Aorta (tissue), 5 donors: ENCODE data around the gene TBL1X. TPM values are rescaled to one million over a fixed set of nuclear protein-coding genes. Genes with fewer than 3 reads are reported as not detected.

Source experiments
- ATAC-seq: fragments of 200-7000 bp; cut with Tn5 transposase; one replicate; pipeline ENCODE4 v1.9.1; 2022; ENCODE audit warnings: moderate library complexity; ENCODE audit not compliant: low FRiP score
- DNase-seq, 2 donors: peaks; one replicate each; pipeline ENCODE4 v3.0.0-alpha.2; 2020
- H3K27ac ChIP-seq, 2 donors: one replicate each; pipeline ENCODE4 v1.5.1; 2013; ENCODE audit warnings: low read length in 2 of 2, mild to moderate bottlenecking in 2 of 2, moderate library complexity in 2 of 2, control low read depth in 1 of 2, inconsistent platforms in 1 of 2, low read depth in 1 of 2
- H3K27me3 ChIP-seq, 2 donors: one replicate each; pipeline ENCODE4 v1.6.1; 2013; ENCODE audit warnings: control low read depth in 1 of 2, low read length in 1 of 2, mild to moderate bottlenecking in 1 of 2, moderate library complexity in 1 of 2; ENCODE audit not compliant: insufficient read depth in 2 of 2, control insufficient read depth in 1 of 2
- H3K36me3 ChIP-seq, 2 donors: one replicate each; pipeline ENCODE4 v1.6.1; 2013; ENCODE audit warnings: control low read depth in 1 of 2, low read length in 1 of 2, mild to moderate bottlenecking in 1 of 2; ENCODE audit not compliant: insufficient read depth in 2 of 2, control insufficient read depth in 1 of 2
- H3K4me1 ChIP-seq, 2 donors: one replicate each; pipeline ENCODE4 v1.6.1; 2013; ENCODE audit warnings: low read length in 2 of 2, control low read depth in 1 of 2, mild to moderate bottlenecking in 1 of 2, moderate library complexity in 1 of 2; ENCODE audit not compliant: insufficient read depth in 2 of 2, control insufficient read depth in 1 of 2
- H3K4me3 ChIP-seq, 2 donors: one replicate each; pipeline ENCODE4 v1.5.1; 2013; ENCODE audit warnings: low read length in 2 of 2, control low read depth in 1 of 2, mild to moderate bottlenecking in 1 of 2
- H3K9me3 ChIP-seq: one replicate; pipeline ENCODE4 v1.6.1; 2013; ENCODE audit warnings: mild to moderate bottlenecking, low read length; ENCODE audit not compliant: control insufficient read depth
- WGBS, 2 donors: extraction: QIAGEN DNeasy Blood & Tissue Kit; methylation state at CpG; one replicate each; pipeline ENCODE4 v1.1.7; 2013; 5-methylcytosine and 5-hydroxymethylcytosine counted together
- intact Hi-C, 2 donors: fragments of 100-400 bp; cut with DNase I; formaldehyde crosslinking; loops; one replicate each; pipeline versions ENCODE4 v1.14.2 to v1.15.0; 2022
- polyA plus RNA-seq, 2 donors: library from polyadenylated mRNA; stranded (reverse); fragments of 200-250 nt; gene quantifications; one replicate each; pipeline ENCODE4 v1.2.3, GENCODE V29; 2013
- total RNA-seq, 2 donors: library from RNA; stranded (reverse); fragmentation: NEBNext Ultra II Directional; extraction: Animal tissue kit (Norgen Biotek cat#: 25700); gene quantifications; one replicate each; pipeline ENCODE4 v1.2.1, GENCODE V29; 2021
- donor health status: healthy with polysubstance abuse.
- donor health status: Bipolar disorder and iron deficiency.
- donor health status: DM: no; HTN: no; CAD: no.
- donor health status: DM: no; HTN: no; CAD: no.
- donor health status: DM: yes; HTN: yes; CAD: no.

Gene TBL1X
- total and polyA plus RNA-seq, 4 donors = 8.9 to 81.2 (median 27.5) TPM

DNA sequence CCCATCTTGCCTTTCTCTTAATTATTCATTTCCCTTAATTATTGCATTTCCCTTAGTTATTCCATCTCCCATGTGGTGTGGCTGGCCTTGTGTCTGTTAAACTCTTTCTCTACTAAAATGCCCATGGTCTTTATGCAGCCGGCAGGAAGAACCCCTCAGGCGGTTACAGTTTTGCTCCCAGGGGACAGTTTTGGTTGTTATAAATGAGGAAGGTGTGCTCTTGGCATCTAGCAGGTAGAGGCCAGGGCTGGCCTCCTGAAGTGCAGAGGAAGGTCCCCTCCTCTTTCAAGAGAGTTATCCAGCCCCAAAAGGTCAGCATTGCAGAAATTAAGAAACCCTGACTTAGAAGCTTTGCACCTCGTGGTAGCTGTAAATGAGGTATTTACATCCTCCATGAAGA lies 18.0 kb downstream of the TBL1X start:
- no peaks in the 10 kb centered on the region for H3K27me3 ChIP-seq
- H3K9me3 ChIP-seq = no peaks in the 10 kb centered on the region
- DNase-seq (no peak), ATAC-seq (no peak)
- no peaks in the 10 kb centered on the region for H3K36me3 ChIP-seq
- WGBS, 2 donors = 61 to 63% methylated on average over 3 of the region's 3 CpGs
- H3K27ac ChIP-seq = no peak overlapping the region
- H3K4me1 ChIP-seq = peaks cover 0 to 3% of the 10 kb centered on the region in 2 donors
- no peak overlapping the region for H3K4me3 ChIP-seq
- intact Hi-C loops = no loop called here

- no peaks in the 10 kb centered on the region for H3K27me3 ChIP-seq
- ATAC-seq = no peak
- no peak overlapping the region for H3K4me3 ChIP-seq
- H3K9me3 ChIP-seq = no peaks in the 10 kb centered on the region
- intact Hi-C loops = no loop called here
- 71 to 85% methylated on average over 6 of the region's 6 CpGs for WGBS, 2 donors
- H3K27ac ChIP-seq = no peak overlapping the region
- DNase-seq = no peak
- H3K36me3 ChIP-seq = no peaks in the 10 kb centered on the region
- H3K4me1 ChIP-seq = peaks cover 0 to 3% of the 10 kb centered on the region in 2 donors
Observed at GRCh38 chrX:9483376-9483775, 18.5 kb downstream of the TBL1X start.

DNA sequence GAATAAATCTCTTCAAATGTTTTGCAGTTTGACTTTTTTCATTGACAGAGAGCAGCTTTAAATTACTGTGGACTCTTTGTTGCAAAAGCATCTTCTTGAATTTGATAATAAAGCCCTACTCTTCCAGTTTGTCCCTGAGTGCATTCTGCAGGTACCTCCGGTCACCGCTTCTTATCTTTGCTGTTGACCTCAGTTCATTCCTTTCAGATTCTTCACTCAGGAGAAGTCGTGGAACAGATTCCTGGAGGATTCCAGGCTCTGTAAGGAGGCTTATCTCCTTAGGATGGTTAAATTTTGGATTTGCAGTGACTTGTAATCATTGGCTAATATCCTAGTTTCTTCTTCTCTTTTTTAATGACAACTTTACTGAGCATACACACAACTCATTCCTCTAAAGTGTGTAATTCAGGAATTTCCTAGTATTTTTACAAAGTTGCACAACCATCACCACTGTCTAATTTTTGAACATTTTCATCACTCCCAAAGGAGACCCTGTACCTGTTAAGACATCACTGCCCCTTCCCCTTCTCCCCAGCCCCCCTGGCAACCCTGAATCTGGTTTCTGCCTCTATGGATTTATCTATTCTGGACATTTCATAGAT lies 22.0 kb downstream of the TBL1X start:
- no peaks in the 10 kb centered on the region for H3K9me3 ChIP-seq
- no peak overlapping the region for H3K4me3 ChIP-seq
- H3K36me3 ChIP-seq = no peaks in the 10 kb centered on the region
- no peak overlapping the region for H3K27ac ChIP-seq
- no peaks in the 10 kb centered on the region for H3K27me3 ChIP-seq
- whole genome bisulfite sequencing, 2 donors = 60 to 69% methylated on average over 3 of the region's 3 CpGs
- no peak for DNase-seq
- intact Hi-C loops = no loop called here
- peaks cover 0 to 2% of the 10 kb centered on the region in 2 donors for H3K4me1 ChIP-seq
- no peak for ATAC-seq

GRCh38 chrX:9488586-9488985 lies 23.7 kb downstream of the TBL1X start:
- 69 to 73% methylated on average over 4 of the region's 4 CpGs for WGBS, 2 donors
- no peaks in the 10 kb centered on the region for H3K27me3 ChIP-seq
- intact Hi-C loops = no loop called here

DNA sequence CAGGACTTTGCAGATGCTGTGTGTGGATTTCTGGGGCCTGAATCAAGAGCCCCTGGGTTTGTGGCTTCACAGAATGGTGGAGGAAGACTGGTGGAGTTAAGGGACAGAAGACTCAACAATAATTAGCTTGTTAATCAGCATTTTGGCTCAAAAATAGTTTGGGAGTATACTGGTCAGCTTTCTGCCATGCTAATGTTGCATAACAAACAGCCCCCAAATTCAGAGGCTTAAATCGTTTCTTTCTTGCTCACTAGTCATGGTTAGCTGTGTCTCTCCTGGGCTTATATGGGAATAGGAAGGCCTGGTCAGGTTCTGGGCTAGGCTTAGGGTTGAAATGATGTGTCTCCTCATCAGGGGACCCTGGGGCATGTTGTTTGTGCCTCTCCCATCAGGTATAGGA lies 24.4 kb downstream of the TBL1X start:
- WGBS, 2 donors = 0% methylated on average over 1 of the region's 1 CpG
- no peak overlapping the region for H3K4me3 ChIP-seq
- ATAC-seq = no peak
- H3K9me3 ChIP-seq = no peaks in the 10 kb centered on the region
- no peaks in the 10 kb centered on the region for H3K36me3 ChIP-seq
- intact Hi-C loops = no loop called here
- H3K4me1 ChIP-seq = peaks cover 0 to 2% of the 10 kb centered on the region in 2 donors
- no peak for DNase-seq
- H3K27me3 ChIP-seq = no peaks in the 10 kb centered on the region
- H3K27ac ChIP-seq = no peak overlapping the region

More at GRCh38 chrX:9488586-9488985, 23.7 kb downstream of the TBL1X start:
- no peak overlapping the region for H3K27ac ChIP-seq
- DNase-seq (no peak), ATAC-seq (no peak)
- no peaks in the 10 kb centered on the region for H3K9me3 ChIP-seq
- H3K4me1 ChIP-seq = peaks cover 0 to 2% of the 10 kb centered on the region in 2 donors
- no peak overlapping the region for H3K4me3 ChIP-seq
- no peaks in the 10 kb centered on the region for H3K36me3 ChIP-seq

DNA sequence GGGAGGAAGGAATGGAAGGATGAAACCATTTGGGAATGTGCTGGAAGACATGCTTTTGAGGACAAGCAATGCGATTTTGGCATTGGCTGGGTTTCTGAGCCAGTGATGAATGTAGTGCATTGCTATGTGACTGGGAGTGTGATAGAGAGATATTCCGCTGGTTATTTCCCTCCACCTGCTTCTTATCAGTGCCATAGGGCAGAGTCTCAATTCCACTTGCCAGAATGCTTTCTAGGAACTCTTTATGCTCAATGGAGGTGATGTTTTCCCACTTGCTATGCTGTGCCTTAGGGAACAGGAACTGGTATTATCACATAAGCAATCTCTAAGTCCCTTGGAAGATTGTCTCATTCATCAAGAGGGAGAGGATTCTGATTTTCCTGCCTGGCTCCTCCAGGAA lies 28.0 kb downstream of the TBL1X start:
- WGBS, 2 donors = 21 to 47% methylated on average over 2 of the region's 2 CpGs
- Histone ChIP-seq H3K9me3 (no peaks in the 10 kb centered on the region), H3K27ac (no peak overlapping the region), H3K36me3 (no peaks in the 10 kb centered on the region), H3K4me3 (no peak overlapping the region), H3K4me1 (peaks cover 0 to 2% of the 10 kb centered on the region in 2 donors), H3K27me3 (no peaks in the 10 kb centered on the region)
- DNase-seq (no peak), ATAC-seq (no peak)
- intact Hi-C loops = no loop called here

DNA sequence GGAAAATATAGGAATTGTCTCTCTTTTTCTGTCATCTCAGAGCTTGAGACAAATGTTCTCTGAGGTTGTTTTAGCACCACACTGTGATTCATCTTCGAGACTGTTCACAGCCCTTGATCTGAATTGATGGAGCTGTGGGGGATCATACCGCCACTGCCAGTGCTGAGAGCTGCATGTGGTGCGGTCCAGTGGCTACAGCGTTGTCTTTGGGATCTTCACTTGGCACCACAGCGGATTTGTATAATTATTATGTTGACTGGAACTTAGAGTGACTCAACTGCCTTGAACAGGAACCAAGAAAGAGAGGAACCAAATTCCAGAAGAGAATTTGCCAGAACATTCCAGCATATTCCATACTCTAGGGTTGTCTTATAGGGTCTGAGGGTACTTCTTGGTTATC lies 29.1 kb downstream of the TBL1X start:
- H3K4me3 ChIP-seq = no peak overlapping the region
- DNase-seq = no peak
- WGBS, 2 donors = 85 to 92% methylated on average over 5 of the region's 5 CpGs
- no peaks in the 10 kb centered on the region for H3K36me3 ChIP-seq
- peaks cover 0 to 2% of the 10 kb centered on the region in 2 donors for H3K4me1 ChIP-seq
- no peaks in the 10 kb centered on the region for H3K27me3 ChIP-seq
- no peaks in the 10 kb centered on the region for H3K9me3 ChIP-seq
- intact Hi-C loops = no loop called here
- ATAC-seq = no peak
- no peak overlapping the region for H3K27ac ChIP-seq

- Histone ChIP-seq H3K27me3 (no peaks in the 10 kb centered on the region), H3K4me1 (peaks cover 0 to 2% of the 10 kb centered on the region in 2 donors), H3K9me3 (no peaks in the 10 kb centered on the region), H3K27ac (no peak overlapping the region), H3K36me3 (no peaks in the 10 kb centered on the region), H3K4me3 (no peak overlapping the region)
- DNase-seq = no peak
- ATAC-seq = peak; percentile 49
- intact Hi-C loops = no loop called here
- 65 to 73% methylated on average over 6 of the region's 6 CpGs for whole genome bisulfite sequencing, 2 donors
Observed at GRCh38 chrX:9494771-9495170, 29.9 kb downstream of the TBL1X start.

GRCh38 chrX:9495496-9495895 lies 30.6 kb downstream of the TBL1X start:
- Histone ChIP-seq H3K27me3 (no peaks in the 10 kb centered on the region), H3K4me1 (peaks cover 0 to 2% of the 10 kb centered on the region in 2 donors), H3K36me3 (no peaks in the 10 kb centered on the region), H3K27ac (no peak overlapping the region), H3K9me3 (no peaks in the 10 kb centered on the region), H3K4me3 (no peak overlapping the region)
- DNase-seq (no peak), ATAC-seq (no peak)
- WGBS, 2 donors = 87 to 95% methylated on average over 10 of the region's 10 CpGs
- intact Hi-C loops = no loop called here
